Ovary (tissue), 9 donors: Measurements from ENCODE around the gene RERE. TPM values are rescaled to one million over a fixed set of nuclear protein-coding genes. Genes with fewer than 3 reads are reported as not detected.

Experiments used
- DNase-seq, 5 donors: peaks; one replicate each; pipeline ENCODE4 v3.0.0-alpha.2; 2019 to 2020
- H3K27ac ChIP-seq, 2 donors: fragments of 200-600 bp; one replicate each; pipeline versions ENCODE4 v1.5.1 to v1.8.0; 2019 to 2022
- H3K27me3 ChIP-seq: fragments of 200-600 bp; one replicate; pipeline ENCODE4 v1.8.0; 2022
- H3K36me3 ChIP-seq: fragments of 200-600 bp; sonication (generic); one replicate; pipeline ENCODE4 v1.5.1; 2019
- H3K4me1 ChIP-seq: one replicate; pipeline ENCODE4 v1.8.1; 2013; ENCODE audit warnings: mild to moderate bottlenecking, moderate library complexity; ENCODE audit not compliant: insufficient read depth
- H3K4me3 ChIP-seq: fragments of 200-600 bp; sonication (generic); one replicate; pipeline ENCODE4 v1.5.1; 2017
- H3K9me3 ChIP-seq, 2 donors: fragments of 200-600 bp in 1 of 2; sonication (generic) in 1 of 2; one replicate each; pipeline versions ENCODE4 v1.5.1 to v1.8.1; 2013 to 2019; ENCODE audit warnings: mild to moderate bottlenecking in 1 of 2, moderate library complexity in 1 of 2
- EP300 ChIP-seq: sonication (generic); formaldehyde crosslinking; IDR thresholded peaks from one replicate; pipeline ENCODE4 v1.6.1; 2017; ENCODE audit warnings: antibody characterized with exemption
- POLR2A ChIP-seq: fragments of 450-650 bp; IDR thresholded peaks from one replicate; pipeline ENCODE4 v1.6.1; 2017; ENCODE audit warnings: antibody characterized with exemption, mild to moderate bottlenecking, moderate library complexity
- WGBS, 3 donors: extraction: QIAGEN DNeasy Blood & Tissue Kit in 1 of 3; methylation state at CpG; one replicate each; pipeline versions ENCODE4 v1.1.5 to v1.1.7; 2013 to 2017; 5-methylcytosine and 5-hydroxymethylcytosine counted together
- intact Hi-C, 4 donors: fragments of 100-400 bp; cut with DNase I; formaldehyde crosslinking; loops; one replicate each; pipeline versions ENCODE4 v1.11.0 to v1.15.1; 2022 to 2023
- polyA plus RNA-seq, 2 donors: library from polyadenylated mRNA; stranded (reverse); fragments of 200-250 nt in 1 of 2; fragments of 350-450 nt in 1 of 2; fragmentation: Illumina TruSeq in 1 of 2; extraction: RNeasy Lipid Tissue Mini Kit (QIAGEN cat#74804) in 1 of 2; gene quantifications; one replicate each; pipeline ENCODE4 v1.2.3, GENCODE V29; 2013 to 2014
- total RNA-seq, 7 donors: library from RNA; depleted of rRNA in 2 of 7; stranded (reverse); fragments of >200 nt in 2 of 7; fragmentation: NEBNext Ultra II Directional in 3 of 7; extraction: Animal tissue kit (Norgen Biotek cat#: 25700) in 3 of 7; gene quantifications; one replicate each; pipeline versions ENCODE4 v1.1.0 to v1.2.4, GENCODE V29; 2016 to 2023
- TF ChIP-seq, protein P1 (sequence below), 3 donors: fragments of 450-650 bp in 2 of 3; fragments of 200-600 bp in 1 of 3; IDR thresholded peaks; one replicate each; pipeline versions ENCODE4 v1.5.1 to v1.8.0; 2016 to 2022; ENCODE audit warnings: antibody characterized with exemption in 3 of 3, mild to moderate bottlenecking in 1 of 3
- donor health status: DM: no; HTN: no; CAD: no; lungs with moderate emphysema.
- donor health status: DM: no; HTN: no; CAD: no.
- donor health status: Bipolar disorder and iron deficiency.
- donor health status: DM: yes; HTN: yes; CAD: no.
- donor health status: DM: no; HTN: no; CAD: no.
- donor health status: DM: yes; HTN: yes; CAD: no.

RERE gene
- total and polyA plus RNA-seq, 9 donors = 36.7 to 119 (median 114) TPM

DNA sequence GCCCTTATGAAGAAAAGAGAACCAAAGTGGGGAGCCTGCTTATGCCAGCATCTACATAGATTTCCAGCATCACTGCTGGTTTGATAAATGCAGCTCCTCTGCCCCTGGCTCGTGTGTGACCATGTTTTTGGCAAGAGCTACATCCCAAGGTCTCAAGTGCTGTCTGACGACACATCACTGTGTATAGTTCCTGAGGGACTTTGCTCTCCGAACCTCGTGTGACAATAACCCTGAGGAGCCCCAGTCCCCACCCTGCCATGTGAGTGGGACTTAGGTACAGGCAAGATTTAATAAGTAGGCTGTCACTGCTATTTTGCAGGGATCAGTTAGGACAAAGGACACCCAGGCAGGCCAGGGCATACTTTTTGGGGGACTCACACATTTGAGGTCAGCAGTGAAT lies 28.8 kb upstream of the RERE start:
- 83 to 91% (median 84%) methylated on average over 4 of the region's 4 CpGs for WGBS, 3 donors

DNA sequence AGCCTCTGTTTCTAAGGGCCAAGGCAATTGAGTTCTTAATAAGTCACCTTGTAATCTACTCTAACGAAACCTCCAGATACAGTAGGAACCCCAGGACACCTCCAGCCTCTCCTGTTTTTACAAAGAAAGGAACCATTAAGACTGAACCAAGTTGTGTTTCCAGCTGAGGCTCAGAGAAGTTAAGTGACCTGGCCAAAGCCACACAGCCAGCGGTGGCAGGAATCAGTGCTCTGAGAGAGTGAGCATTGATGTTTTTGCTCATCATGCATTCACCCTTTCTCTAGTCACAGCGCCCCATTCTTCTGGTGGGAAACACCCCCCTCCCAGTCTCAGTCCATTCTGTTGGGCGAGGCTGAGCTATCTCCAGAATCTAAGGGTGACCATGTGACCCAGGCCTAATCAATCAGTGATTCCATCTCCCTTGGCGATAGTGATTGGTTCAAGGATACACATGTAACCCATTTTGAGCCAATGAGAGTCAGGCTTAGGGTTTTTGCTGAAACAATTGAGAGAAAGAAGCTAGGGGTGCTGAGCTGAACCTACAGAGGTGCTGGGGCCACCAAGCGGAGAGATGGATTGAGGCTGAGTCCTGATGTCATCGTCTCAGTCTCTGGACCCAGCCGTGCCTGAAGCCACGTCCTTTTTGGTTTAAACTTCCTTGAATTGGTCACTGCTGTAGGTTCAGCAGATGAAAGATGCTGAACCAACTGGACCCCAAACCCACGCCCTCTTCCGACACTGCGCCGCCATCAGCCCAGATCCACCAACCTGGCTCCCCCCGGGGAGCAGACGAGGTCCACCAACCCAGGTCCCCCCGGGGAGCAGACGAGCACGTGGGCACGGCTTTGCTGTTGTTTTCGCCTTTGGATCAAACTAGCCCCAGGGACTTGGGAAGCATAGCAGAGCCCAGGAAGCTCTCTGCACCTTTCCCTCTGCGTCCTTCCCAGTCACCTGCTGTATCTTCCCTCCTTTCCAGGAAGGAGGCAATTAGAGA lies 28.0 kb upstream of the RERE start:
- H3K36me3 ChIP-seq = no peaks in the 10 kb centered on the region
- no peaks in the 10 kb centered on the region for H3K27me3 ChIP-seq
- H3K27ac ChIP-seq = no peak overlapping the region
- H3K4me3 ChIP-seq = no peak overlapping the region
- 86 to 91% (median 87%) methylated on average over 21 of the region's 21 CpGs for whole genome bisulfite sequencing, 3 donors
- no peaks in the 10 kb centered on the region for H3K9me3 ChIP-seq
- intact Hi-C loops = no loop called here
- TF ChIP-seq POLR2A (no peak), EP300 (no peak)
- TF ChIP-seq, protein P1, sequence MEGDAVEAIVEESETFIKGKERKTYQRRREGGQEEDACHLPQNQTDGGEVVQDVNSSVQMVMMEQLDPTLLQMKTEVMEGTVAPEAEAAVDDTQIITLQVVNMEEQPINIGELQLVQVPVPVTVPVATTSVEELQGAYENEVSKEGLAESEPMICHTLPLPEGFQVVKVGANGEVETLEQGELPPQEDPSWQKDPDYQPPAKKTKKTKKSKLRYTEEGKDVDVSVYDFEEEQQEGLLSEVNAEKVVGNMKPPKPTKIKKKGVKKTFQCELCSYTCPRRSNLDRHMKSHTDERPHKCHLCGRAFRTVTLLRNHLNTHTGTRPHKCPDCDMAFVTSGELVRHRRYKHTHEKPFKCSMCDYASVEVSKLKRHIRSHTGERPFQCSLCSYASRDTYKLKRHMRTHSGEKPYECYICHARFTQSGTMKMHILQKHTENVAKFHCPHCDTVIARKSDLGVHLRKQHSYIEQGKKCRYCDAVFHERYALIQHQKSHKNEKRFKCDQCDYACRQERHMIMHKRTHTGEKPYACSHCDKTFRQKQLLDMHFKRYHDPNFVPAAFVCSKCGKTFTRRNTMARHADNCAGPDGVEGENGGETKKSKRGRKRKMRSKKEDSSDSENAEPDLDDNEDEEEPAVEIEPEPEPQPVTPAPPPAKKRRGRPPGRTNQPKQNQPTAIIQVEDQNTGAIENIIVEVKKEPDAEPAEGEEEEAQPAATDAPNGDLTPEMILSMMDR (IDR thresholded peaks at IDR 0.05) = no peak
- no peak for DNase-seq
- H3K4me1 ChIP-seq = peaks cover 8% of the 10 kb centered on the region

More for the DNA sequence above, 28.8 kb upstream of the RERE start:
- H3K4me3 ChIP-seq = no peak overlapping the region
- intact Hi-C loops = no loop called here
- H3K36me3 ChIP-seq = no peaks in the 10 kb centered on the region
- DNase-seq = no peak
- TF ChIP-seq POLR2A = no peak
- TF ChIP-seq EP300 = no peak
- TF ChIP-seq, protein P1 (IDR thresholded peaks at IDR 0.05) = no peak
- no peaks in the 10 kb centered on the region for H3K9me3 ChIP-seq
- no peak overlapping the region for H3K27ac ChIP-seq
- no peaks in the 10 kb centered on the region for H3K27me3 ChIP-seq
- H3K4me1 ChIP-seq = peaks cover 8% of the 10 kb centered on the region

GRCh38 chr1:8844501-8845006 lies 27.1 kb upstream of the RERE start:
- Histone ChIP-seq H3K36me3 (no peaks in the 10 kb centered on the region), H3K27ac (no peak overlapping the region), H3K27me3 (no peaks in the 10 kb centered on the region), H3K9me3 (no peaks in the 10 kb centered on the region), H3K4me1 (peaks cover 8% of the 10 kb centered on the region), H3K4me3 (no peak overlapping the region)
- 1 to 11% (median 3%) methylated on average over 7 of the region's 7 CpGs for WGBS, 3 donors
- intact Hi-C loops = no loop called here
- peak in 2 of 5 donors; percentile 42 to 57 for DNase-seq
- TF ChIP-seq, protein P1 (IDR thresholded peaks at IDR 0.05) = no peak
- TF ChIP-seq POLR2A (no peak), EP300 (no peak)

GRCh38 chr1:8841395-8841794 lies 24.0 kb upstream of the RERE start:
- no peaks in the 10 kb centered on the region for H3K36me3 ChIP-seq
- DNase-seq = no peak
- 72 to 95% (median 86%) methylated on average over 3 of the region's 3 CpGs for WGBS, 3 donors
- intact Hi-C loops = no loop called here
- peaks cover 8% of the 10 kb centered on the region for H3K4me1 ChIP-seq
- no peak overlapping the region for H3K27ac ChIP-seq
- TF ChIP-seq POLR2A (no peak), EP300 (no peak)
- TF ChIP-seq, protein P1 (IDR thresholded peaks at IDR 0.05) = no peak
- no peaks in the 10 kb centered on the region for H3K9me3 ChIP-seq
- H3K27me3 ChIP-seq = no peaks in the 10 kb centered on the region
- no peak overlapping the region for H3K4me3 ChIP-seq
